Measurements from ENCODE around the gene AMTN.

Gene AMTN

GRCh38 chr4:70559924-70560323 lies 41.6 kb downstream of the AMTN start:
- no peak for DNase-seq (ENCODE audit: low read depth in 3 of 3)

- no peak for DNase-seq (ENCODE audit: low read depth in 3 of 3)
Measured at GRCh38 chr4:70564033-70564432, 45.7 kb downstream of the AMTN start.

GRCh38 chr4:70570796-70571195 lies 52.4 kb downstream of the AMTN start:
- no peak for DNase-seq (ENCODE audit: low read depth in 3 of 3)

GRCh38 chr4:70571772-70572171 lies 53.4 kb downstream of the AMTN start:
- DNase-seq (ENCODE audit: low read depth in 3 of 3) = no peak

- DNase-seq (ENCODE audit: low read depth in 3 of 3) = no peak
Measured at GRCh38 chr4:70575964-70576363, 57.6 kb downstream of the AMTN start.

- no peak for DNase-seq (ENCODE audit: low read depth in 3 of 3)
Measured at GRCh38 chr4:70577220-70577927, 59.0 kb downstream of the AMTN start.

- DNase-seq (ENCODE audit: low read depth in 3 of 3) = no peak
Measured at GRCh38 chr4:70581980-70582379, 63.6 kb downstream of the AMTN start.

Data from stimulated activated CD4-positive, alpha-beta T cell treated with anti-CD3 and anti-CD28 coated beads, TNF-alpha, amount 100 ng/mL, for 4 hours (primary cell).